Measurements from ENCODE around the gene IGFBP6. TPM values are rescaled to one million over a fixed set of nuclear protein-coding genes. Genes with fewer than 3 reads are reported as not detected.
A peak's percentile ranks its signal among the peaks of the same experiment; 100 is the strongest.

Gene IGFBP6
- total RNA-seq, 1 donor from 2014 or later = 21.5 TPM

GRCh38 chr12:53069621-53070410 is 27.7 kb upstream of the IGFBP6 start:
- no peak for DNase-seq (ENCODE audit: extremely low read depth, low read depth, low spot score)

- DNase-seq (ENCODE audit: extremely low read depth, low read depth, low spot score) = no peak
These were observed 26.5 kb upstream of the IGFBP6 start for GRCh38 chr12:53070877-53071492.

- no peak for DNase-seq (ENCODE audit: extremely low read depth, low read depth, low spot score)
These were observed 25.6 kb upstream of the IGFBP6 start for GRCh38 chr12:53071591-53072551.

GRCh38 chr12:53073881-53074280 is 23.6 kb upstream of the IGFBP6 start:
- DNase-seq (ENCODE audit: extremely low read depth, low read depth, low spot score) = no peak

- DNase-seq (ENCODE audit: extremely low read depth, low read depth, low spot score) = no peak
These were observed 23.0 kb upstream of the IGFBP6 start for GRCh38 chr12:53074283-53074998.

- no peak for DNase-seq (ENCODE audit: extremely low read depth, low read depth, low spot score)
These were observed 22.5 kb upstream of the IGFBP6 start for GRCh38 chr12:53074999-53075370.

GRCh38 chr12:53076461-53076860 is 21.0 kb upstream of the IGFBP6 start:
- DNase-seq (ENCODE audit: extremely low read depth, low read depth, low spot score) = no peak

GRCh38 chr12:53077030-53077429 is 20.4 kb upstream of the IGFBP6 start:
- no peak for DNase-seq (ENCODE audit: extremely low read depth, low read depth, low spot score)

- no peak for DNase-seq (ENCODE audit: extremely low read depth, low read depth, low spot score)
These were observed 18.8 kb upstream of the IGFBP6 start for GRCh38 chr12:53078425-53079225.

GRCh38 chr12:53079226-53080117 is 18.0 kb upstream of the IGFBP6 start, which contains the start of gene SPRYD3:
TSS of gene SPRYD3 (minus strand) at chr12:53079390. CDS start at chr12:53079333, 57 bp downstream.
- DNase-seq (ENCODE audit: extremely low read depth, low read depth, low spot score) = peak; percentile 56

GRCh38 chr12:53082637-53083175 is 14.8 kb upstream of the IGFBP6 start:
- DNase-seq (ENCODE audit: extremely low read depth, low read depth, low spot score) = no peak

GRCh38 chr12:53086361-53086760 is 11.1 kb upstream of the IGFBP6 start:
- DNase-seq (ENCODE audit: extremely low read depth, low read depth, low spot score) = no peak

GRCh38 chr12:53090105-53090504 is 7.4 kb upstream of the IGFBP6 start:
- DNase-seq (ENCODE audit: extremely low read depth, low read depth, low spot score) = no peak

GRCh38 chr12:53090554-53090953 is 6.9 kb upstream of the IGFBP6 start:
- DNase-seq (ENCODE audit: extremely low read depth, low read depth, low spot score) = no peak

- no peak for DNase-seq (ENCODE audit: extremely low read depth, low read depth, low spot score)
These were observed 5.7 kb upstream of the IGFBP6 start for GRCh38 chr12:53091756-53092155.

- DNase-seq (ENCODE audit: extremely low read depth, low read depth, low spot score) = no peak
These were observed 3.6 kb upstream of the IGFBP6 start for GRCh38 chr12:53093777-53094393.

- no peak for DNase-seq (ENCODE audit: extremely low read depth, low read depth, low spot score)
These were observed 3.1 kb upstream of the IGFBP6 start for GRCh38 chr12:53094394-53094787.

All from glomerular endothelial cell (primary cell).